PC-3 (cell line): ENCODE data around the gene KLHL2.

ENCODE experiments used
- EZH2 ChIP-seq: fragments of 300-600 bp; sonication (generic); IDR thresholded peaks from one replicate; pipeline ENCODE4 v1.6.1; 2017; ENCODE audit warnings: antibody characterized with exemption, mild to moderate bottlenecking, low read length; ENCODE audit not compliant: unreplicated experiment
- EZH2phosphoT487 ChIP-seq: fragments of 300-600 bp; sonication (generic); IDR thresholded peaks from 2 replicates; pipeline ENCODE4 v1.6.1; 2018; ENCODE audit warnings: mild to moderate bottlenecking, antibody characterized with exemption, low read length, borderline replicate concordance
- TF ChIP-seq, protein P1 (sequence below): fragments of 300-600 bp; sonication (generic); conservative IDR thresholded peaks from 2 replicates; pipeline ENCODE4 v1.5.1; 2017; ENCODE audit warnings: antibody characterized with exemption, low read depth, mild to moderate bottlenecking, low read length

DNA sequence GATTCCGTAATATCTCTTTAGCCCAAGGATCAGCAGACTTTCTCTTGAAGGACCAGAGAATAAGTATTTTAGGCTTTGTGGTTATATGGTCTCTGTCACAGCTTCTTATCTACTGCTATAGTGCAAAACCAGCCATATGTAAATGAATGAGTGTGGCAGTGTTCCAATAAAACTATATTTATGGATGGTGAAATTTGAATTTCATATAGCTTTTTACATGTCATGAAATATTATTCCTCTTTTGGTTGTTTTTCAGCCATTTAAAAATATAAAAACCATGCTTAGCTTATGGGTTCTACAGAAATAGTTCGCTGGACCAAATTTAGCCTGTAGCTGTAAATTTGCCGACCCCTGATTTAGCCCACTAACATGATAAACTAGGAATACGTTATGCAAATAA, 102.1 kb downstream of the KLHL2 start:
- TF ChIP-seq, protein P1, sequence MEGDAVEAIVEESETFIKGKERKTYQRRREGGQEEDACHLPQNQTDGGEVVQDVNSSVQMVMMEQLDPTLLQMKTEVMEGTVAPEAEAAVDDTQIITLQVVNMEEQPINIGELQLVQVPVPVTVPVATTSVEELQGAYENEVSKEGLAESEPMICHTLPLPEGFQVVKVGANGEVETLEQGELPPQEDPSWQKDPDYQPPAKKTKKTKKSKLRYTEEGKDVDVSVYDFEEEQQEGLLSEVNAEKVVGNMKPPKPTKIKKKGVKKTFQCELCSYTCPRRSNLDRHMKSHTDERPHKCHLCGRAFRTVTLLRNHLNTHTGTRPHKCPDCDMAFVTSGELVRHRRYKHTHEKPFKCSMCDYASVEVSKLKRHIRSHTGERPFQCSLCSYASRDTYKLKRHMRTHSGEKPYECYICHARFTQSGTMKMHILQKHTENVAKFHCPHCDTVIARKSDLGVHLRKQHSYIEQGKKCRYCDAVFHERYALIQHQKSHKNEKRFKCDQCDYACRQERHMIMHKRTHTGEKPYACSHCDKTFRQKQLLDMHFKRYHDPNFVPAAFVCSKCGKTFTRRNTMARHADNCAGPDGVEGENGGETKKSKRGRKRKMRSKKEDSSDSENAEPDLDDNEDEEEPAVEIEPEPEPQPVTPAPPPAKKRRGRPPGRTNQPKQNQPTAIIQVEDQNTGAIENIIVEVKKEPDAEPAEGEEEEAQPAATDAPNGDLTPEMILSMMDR, result no peak
- no peak for TF ChIP-seq EZH2phosphoT487
- TF ChIP-seq EZH2, result no peak
